Transverse colon (tissue), 4 donors: ENCODE measurements around the gene BRF1.

Experiments used
- CTCF ChIP-seq, 5 experiments: fragments of 200-600 bp in 3 of 5; fragments of 450-650 bp in 2 of 5; sonication (generic) in 3 of 5; IDR thresholded peaks; 1 replicate in 2 of 5; 2 replicates in 3 of 5; pipeline ENCODE4 v1.5.1; 2016 to 2017; ENCODE audit warnings: antibody characterized with exemption in 5 of 5, inconsistent platforms in 3 of 5, mild to moderate bottlenecking in 2 of 5, moderate library complexity in 1 of 5
- EP300 ChIP-seq: sonication (generic); formaldehyde crosslinking; IDR thresholded peaks from one replicate; pipeline ENCODE4 v1.6.1; 2017; ENCODE audit warnings: antibody characterized with exemption, low read depth
- POLR2A ChIP-seq: fragments of 450-650 bp; IDR thresholded peaks from one replicate; pipeline ENCODE4 v1.6.1; 2016; ENCODE audit warnings: antibody characterized with exemption, mild to moderate bottlenecking, moderate library complexity
- POLR2AphosphoS5 ChIP-seq, 3 donors: sonication (generic); formaldehyde crosslinking; IDR thresholded peaks; one replicate each; pipeline ENCODE4 v1.6.1; 2016; ENCODE audit warnings: antibody characterized with exemption in 3 of 3

GRCh38 chr14:105209091-105209490, 91.7 kb downstream of the BRF1 start:
- TF ChIP-seq CTCF (IDR thresholded peaks at IDR 0.05), result no peak
- TF ChIP-seq EP300, result no peak
- TF ChIP-seq POLR2A, result no peak
- no peak for TF ChIP-seq POLR2AphosphoS5 (IDR thresholded peaks at IDR 0.05)
